Upper lobe of left lung (tissue), 4 donors: ENCODE data around the gene MRPS24.

Experiments
- CTCF ChIP-seq, 6 experiments: fragments of 450-650 bp in 4 of 6; fragments of 200-600 bp in 2 of 6; sonication (generic) in 2 of 6; IDR thresholded peaks; one replicate each; pipeline ENCODE4 v1.5.1; 2016 to 2019; ENCODE audit warnings: antibody characterized with exemption in 6 of 6
- EP300 ChIP-seq, 4 donors: sonication (generic); formaldehyde crosslinking; IDR thresholded peaks; one replicate each; pipeline ENCODE4 v1.5.1; 2017; ENCODE audit warnings: antibody characterized with exemption in 4 of 4, control low read depth in 2 of 4
- POLR2A ChIP-seq, 4 donors: fragments of 450-650 bp; IDR thresholded peaks; one replicate each; pipeline ENCODE4 v1.5.1; 2016 to 2017; ENCODE audit warnings: antibody characterized with exemption in 4 of 4, mild to moderate bottlenecking in 2 of 4
- POLR2AphosphoS5 ChIP-seq, 2 donors: sonication (generic); formaldehyde crosslinking; IDR thresholded peaks; one replicate each; pipeline ENCODE4 v1.5.1; 2017; ENCODE audit warnings: antibody characterized with exemption in 2 of 2

GRCh38 chr7:43902542-43903054 lies 33.3 kb upstream of the MRPS24 start:
- TF ChIP-seq CTCF (IDR thresholded peaks at IDR 0.05) (no peak), EP300 (IDR thresholded peaks at IDR 0.05) (no peak), POLR2A (IDR thresholded peaks at IDR 0.05) (no peak), POLR2AphosphoS5 (IDR thresholded peaks at IDR 0.05) (no peak)
